AG04449 (cell line): Measurements from ENCODE around the gene SOX13.

ENCODE experiments used
- CTCF ChIA-PET: fragments of 350-600 bp; formaldehyde crosslinking; extraction: SDS; loops from one replicate; lab custom pipeline; 2021; ENCODE audit warnings: antibody characterized with exemption; lab: Yijun Ruan, JAX
- POLR2A ChIA-PET: fragments of 400-600, 350-600 bp; formaldehyde crosslinking; extraction: SDS; loops from one replicate; lab custom pipeline; 2020; ENCODE audit warnings: antibody characterized with exemption, inconsistent platforms; lab: Yijun Ruan, JAX
- DNase-seq: peaks from one replicate; pipeline ENCODE4 v3.0.0-alpha.2; 2010; ENCODE audit warnings: low read depth, low spot score
- H3K4me3 ChIP-seq: 2 replicates; pipeline ENCODE4 v1.5.1; 2011; ENCODE audit warnings: low read depth, mild to moderate bottlenecking, control low read depth, low read length
- CTCF ChIP-seq: IDR thresholded peaks from one replicate; pipeline ENCODE4 v1.5.1; 2011; ENCODE audit warnings: mild to moderate bottlenecking, moderate library complexity, low read length, control low read depth, inconsistent platforms; ENCODE audit not compliant: insufficient read depth; ENCODE audit errors: missing control alignments

The SOX13 gene

DNA sequence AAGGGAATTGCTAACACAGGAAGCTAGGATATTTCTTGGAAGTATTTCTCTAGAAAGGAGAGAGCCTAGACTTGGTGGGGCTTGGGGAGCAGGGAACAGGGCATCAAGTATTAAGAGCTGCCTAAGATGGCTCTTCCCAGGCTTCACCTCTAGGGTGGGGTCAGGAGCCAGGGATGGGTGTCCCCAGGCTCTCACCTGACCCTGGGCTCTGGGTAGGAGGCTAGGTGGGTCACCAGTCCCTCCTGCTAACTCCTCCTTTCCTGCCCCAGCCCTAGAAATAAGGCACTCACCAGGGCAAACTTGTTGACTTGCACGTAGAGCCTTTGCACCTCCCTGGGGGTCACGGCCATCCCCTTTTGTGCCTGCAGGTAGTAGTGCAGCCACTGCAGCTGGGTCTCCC is 63.9 kb downstream of the SOX13 start:
- ChIA-PET CTCF (interaction anchor here (0.6 to 26.8 kb wide), 6 partner anchors 8 to 301 kb away, joined by 3 to 1069 read pairs (median 8); partner anchors contain the start of gene SNRPE), POLR2A (no interaction called here)
- no peak overlapping the region for H3K4me3 ChIP-seq
- TF ChIP-seq CTCF, result no peak
- DNase-seq, result no peak

DNA sequence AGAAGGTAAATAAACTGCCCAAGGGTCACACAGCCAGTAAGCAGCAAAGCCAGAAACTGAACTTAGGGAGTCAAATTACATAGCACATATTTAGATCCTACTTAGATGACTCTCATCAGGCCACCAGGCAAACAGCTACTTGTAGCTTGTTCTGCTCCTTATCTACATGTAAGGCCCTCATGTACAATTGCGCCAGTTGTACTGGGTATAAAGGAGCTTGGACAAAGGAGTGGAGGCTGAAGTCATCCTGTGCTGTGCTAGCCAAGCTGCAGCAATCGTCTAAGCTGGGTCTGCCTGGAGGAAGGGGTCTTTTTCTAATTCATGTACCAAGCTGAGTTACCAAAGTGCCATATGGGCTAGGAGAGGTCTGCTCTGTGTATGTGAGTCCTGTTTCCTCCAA is 66.2 kb downstream of the SOX13 start:
- TF ChIP-seq CTCF, result no peak
- POLR2A ChIA-PET, result no interaction called here
- CTCF ChIA-PET, result interaction anchor here (1.1 to 26.8 kb wide), 5 partner anchors 10 to 274 kb away, joined by 3 to 1069 read pairs (median 10); partner anchors contain the start of genes ETNK2 and SNRPE
- DNase-seq, result no peak
- H3K4me3 ChIP-seq, result no peak overlapping the region

DNA sequence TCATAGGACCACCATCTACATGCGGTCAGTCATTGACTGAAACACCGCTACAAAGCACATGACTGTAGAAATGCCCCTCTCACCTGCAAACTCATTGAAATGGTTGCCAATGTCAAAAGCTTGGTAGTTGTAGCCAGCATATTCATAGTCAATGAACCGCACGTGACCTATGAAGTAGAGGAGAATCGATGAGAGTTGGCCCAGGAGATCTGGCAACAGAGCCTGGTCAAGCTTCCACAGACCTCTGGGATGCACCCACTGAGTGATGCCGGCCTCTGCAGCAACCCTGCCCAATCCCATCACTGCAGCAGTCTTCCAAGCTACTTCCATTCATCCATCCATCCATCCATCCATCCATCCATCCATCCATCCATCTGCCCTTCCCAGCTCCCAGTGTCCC is 67.0 kb downstream of the SOX13 start:
- TF ChIP-seq CTCF, result no peak
- CTCF ChIA-PET, result interaction anchor here (1.0 to 26.8 kb wide), 5 partner anchors 11 to 275 kb away, joined by 3 to 1069 read pairs (median 10); partner anchors contain the start of genes ETNK2 and SNRPE
- POLR2A ChIA-PET, result no interaction called here
- no peak for DNase-seq
- H3K4me3 ChIP-seq, result no peak overlapping the region

DNA sequence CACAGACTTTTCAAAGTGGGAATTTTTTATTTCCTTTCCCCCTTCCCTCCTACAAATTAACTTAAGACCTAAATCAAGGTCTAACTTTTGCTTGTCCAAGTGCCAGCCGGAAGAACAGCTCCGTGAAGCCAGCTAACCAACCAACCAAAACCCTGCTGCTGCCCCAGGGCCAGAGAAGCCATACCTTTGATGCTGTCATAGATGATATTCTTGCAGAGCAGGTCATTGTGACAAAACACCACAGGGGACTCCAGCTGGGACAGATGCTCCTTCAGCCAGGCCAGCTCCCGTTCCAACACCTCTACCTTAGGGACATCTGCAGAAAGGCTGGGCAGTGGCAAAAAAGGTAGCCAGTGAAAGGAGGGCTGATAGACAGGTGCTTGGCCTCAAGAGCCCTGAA is 68.2 kb downstream of the SOX13 start:
- no peak overlapping the region for H3K4me3 ChIP-seq
- CTCF ChIA-PET, result interaction anchor here (1.2 to 26.8 kb wide), 5 partner anchors 9 to 276 kb away, joined by 4 to 1069 read pairs (median 5); partner anchors contain the start of gene SNRPE
- DNase-seq, result no peak
- no peak for TF ChIP-seq CTCF
- POLR2A ChIA-PET, result no interaction called here

DNA sequence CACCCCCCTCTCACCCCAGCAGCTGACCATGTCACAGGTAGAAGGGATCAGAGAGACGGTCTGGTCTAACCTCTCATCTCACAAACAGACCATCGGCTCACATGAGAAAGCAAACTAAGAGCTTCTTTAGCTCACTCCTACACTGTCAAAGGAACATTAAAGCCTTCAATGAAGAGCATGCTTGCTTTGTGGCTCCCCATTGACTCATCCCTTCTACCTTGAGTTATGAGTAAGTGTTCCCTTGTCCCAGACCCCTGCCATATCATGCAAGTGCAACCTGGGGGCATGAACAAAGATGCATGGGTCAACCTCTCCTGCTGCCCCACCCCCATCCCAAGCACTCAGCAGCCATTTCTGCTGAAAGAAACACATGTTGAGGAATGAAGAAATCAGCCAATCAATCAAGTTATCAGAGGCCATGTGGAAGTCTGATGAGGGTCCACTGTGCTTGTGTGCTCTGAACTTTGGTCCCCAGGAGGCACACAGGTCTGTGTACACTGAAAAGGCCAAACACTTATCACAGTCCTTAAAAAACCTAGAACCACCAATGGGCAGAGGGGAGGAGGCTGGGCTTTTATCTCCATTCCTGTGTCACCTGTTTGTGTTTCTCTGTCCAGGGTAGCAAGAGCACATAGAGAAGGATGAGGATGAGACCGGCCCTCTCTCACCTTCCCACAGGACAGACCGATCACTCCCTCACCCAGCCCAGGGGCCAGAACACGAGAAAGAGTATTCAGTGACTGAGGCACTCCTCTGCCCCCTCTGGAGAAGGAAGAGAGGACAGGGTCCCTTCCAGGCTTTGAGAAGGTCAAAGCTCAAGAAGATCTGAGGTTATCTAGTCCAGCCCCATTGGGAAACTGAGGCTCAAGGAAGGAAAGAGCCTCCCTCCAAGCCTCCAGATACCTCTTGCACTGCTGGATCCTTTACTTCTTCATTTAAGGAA is 69.4 kb downstream of the SOX13 start:
- no peak for TF ChIP-seq CTCF
- no peak overlapping the region for H3K4me3 ChIP-seq
- no peak for DNase-seq
- CTCF ChIA-PET, result interaction anchor here (1.0 to 26.8 kb wide), 7 partner anchors 8 to 277 kb away, joined by 4 to 1069 read pairs (median 5); partner anchors contain the start of gene SNRPE
- POLR2A ChIA-PET, result no interaction called here
